GM13976 (cell line): ENCODE data around the gene TTC39B.
"Not testable (repeated sequence)": the region's sequence is repeated elsewhere in the genome, so short reads cannot be mapped to it uniquely, and the experiment has no call there.

ENCODE experiments used
- DNase-seq: peaks from one replicate; pipeline ENCODE4 v3.0.0; 2012; ENCODE audit warnings: low spot score
- CTCF ChIP-seq: IDR thresholded peaks from 2 replicates; pipeline ENCODE4 v1.5.1; 2012; ENCODE audit warnings: borderline replicate concordance, mild to moderate bottlenecking; ENCODE audit not compliant: insufficient read depth; ENCODE audit errors: extremely low read depth, missing control alignments, control extremely low read depth
- in situ Hi-C: fragments of 300-500 bp; cut with MboI; formaldehyde crosslinking; loops from one replicate; pipeline ENCODE4 v1.12.0; 2022; ENCODE audit warnings: low sequenced_read_pairs, mixed read lengths, inconsistent platforms; ENCODE audit not compliant: unreplicated experiment

Gene TTC39B

GRCh38 chr9:15239816-15240215 is 67.2 kb downstream of the TTC39B start:
- DNase-seq, result no peak
- in situ Hi-C loops, result no loop called here
- no peak for TF ChIP-seq CTCF

DNA sequence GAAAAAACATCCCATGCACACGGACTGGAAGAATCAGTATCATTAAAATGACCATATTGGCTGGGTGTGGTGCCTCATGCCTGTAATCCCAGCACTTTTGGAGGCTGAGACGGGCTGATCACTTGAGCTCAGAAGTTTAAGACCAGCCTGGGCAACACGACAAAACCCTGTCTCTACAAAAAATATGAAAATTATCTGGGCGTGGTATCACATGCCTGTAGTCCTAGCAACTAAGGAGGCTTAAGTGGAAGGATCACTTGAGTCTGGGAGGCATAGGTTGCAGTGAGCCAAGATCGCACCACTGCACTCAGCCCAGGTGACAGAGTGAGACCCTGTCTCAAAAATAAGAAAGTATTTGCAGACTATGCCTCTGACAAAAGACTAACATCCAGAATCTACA is 68.4 kb downstream of the TTC39B start:
- TF ChIP-seq CTCF, result no peak
- in situ Hi-C loops, result no loop called here
- no peak for DNase-seq

GRCh38 chr9:15235658-15236057 is 71.4 kb downstream of the TTC39B start:
- DNase-seq, result no peak
- TF ChIP-seq CTCF, result no peak
- in situ Hi-C loops, result no loop called here

GRCh38 chr9:15233941-15234490 is 73.0 kb downstream of the TTC39B start:
- in situ Hi-C loops, result not testable (repeated sequence)

GRCh38 chr9:15232706-15233280 is 74.2 kb downstream of the TTC39B start:
- in situ Hi-C loops, DNase-seq: not testable (repeated sequence)

More at GRCh38 chr9:15233941-15234490, 73.0 kb downstream of the TTC39B start:
- DNase-seq, result not testable (repeated sequence)

DNA sequence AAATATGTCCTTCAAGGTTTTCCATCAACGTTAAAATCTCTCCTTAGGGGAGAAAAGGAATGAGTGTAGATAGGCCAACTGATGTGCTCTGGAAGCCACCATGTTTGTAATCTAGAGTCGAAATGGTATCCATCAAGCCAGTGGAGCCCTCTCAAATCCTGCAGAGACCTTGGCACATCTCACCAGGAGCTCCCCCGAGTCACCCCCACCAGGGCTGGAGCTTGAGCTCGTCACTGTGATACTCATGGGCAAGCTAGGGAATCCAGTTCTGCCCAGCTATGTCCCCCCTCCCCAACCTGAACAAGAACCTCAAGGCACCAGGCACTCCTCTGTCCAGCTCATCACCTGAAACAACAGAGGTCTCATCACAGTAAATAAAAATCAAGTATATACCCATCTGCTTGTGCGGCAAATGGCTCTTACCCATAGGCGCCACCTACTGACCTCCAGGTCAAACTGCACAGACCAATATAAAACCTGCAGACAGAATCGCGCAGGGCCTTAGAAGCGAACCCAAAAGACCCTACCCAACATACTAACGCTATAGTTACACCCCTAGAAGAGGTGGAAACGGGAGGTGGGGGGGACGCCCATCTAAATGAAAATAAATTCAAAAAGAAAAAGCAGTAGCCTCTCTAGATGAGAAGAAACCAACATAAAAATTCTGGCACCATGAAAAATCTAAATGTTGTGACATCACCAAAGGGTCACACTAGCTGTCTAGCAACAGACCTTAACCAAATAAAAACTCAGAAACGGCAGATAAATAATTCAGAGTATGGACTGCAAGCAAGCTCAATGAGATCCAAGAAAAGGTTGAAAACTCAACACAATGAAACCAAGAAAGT is 75.0 kb downstream of the TTC39B start:
- in situ Hi-C loops, result no loop called here
- peak; percentile 47 for DNase-seq
- peak; percentile 31 for TF ChIP-seq CTCF

DNA sequence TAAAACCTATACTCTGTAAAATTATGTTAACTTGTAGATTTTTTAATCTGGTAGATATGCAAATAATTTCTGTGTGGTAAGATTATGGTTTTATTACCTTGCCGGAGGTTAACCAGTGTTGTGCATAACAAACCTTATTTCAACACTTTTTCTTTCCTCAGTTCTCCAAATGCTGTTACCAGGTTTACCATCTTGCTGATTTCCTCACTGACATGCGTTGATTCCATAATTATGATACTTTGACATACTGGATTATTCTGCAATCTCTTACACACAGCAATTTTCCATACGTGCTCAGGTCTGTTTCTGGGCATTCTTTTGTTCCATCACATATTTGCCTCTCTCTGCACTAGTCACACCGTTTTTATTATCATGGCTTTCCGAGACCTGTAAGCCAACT is 77.6 kb downstream of the TTC39B start:
- no peak for DNase-seq
- in situ Hi-C loops, result no loop called here

More for the DNA sequence above, 77.6 kb downstream of the TTC39B start:
- no peak for TF ChIP-seq CTCF
